Body of pancreas (tissue), 4 donors: Measurements from ENCODE around the gene ZNF555. TPM values are rescaled to one million over a fixed set of nuclear protein-coding genes. Genes with fewer than 3 reads are reported as not detected.

Experiments used
- ATAC-seq: fragments of 150-250 bp; one replicate; pipeline ENCODE4 v1.9.1; 2016
- DNase-seq, 4 donors: peaks; one replicate each; pipeline ENCODE4 v3.0.0-alpha.2; 2019
- H3K27ac ChIP-seq, 4 donors: fragments of 200-600 bp; sonication (generic); 1 replicate in 3 of 4; 2 replicates in 1 of 4; pipeline versions ENCODE4 v1.5.1 to v1.6.1; 2016 to 2019; ENCODE audit warnings: mild to moderate bottlenecking in 1 of 4, mixed read lengths in 1 of 4, moderate library complexity in 1 of 4
- H3K27me3 ChIP-seq, 2 donors: fragments of 200-600 bp; sonication (generic); one replicate each; pipeline ENCODE4 v1.6.0; 2016; ENCODE audit warnings: mild to moderate bottlenecking in 1 of 2
- H3K36me3 ChIP-seq, 2 donors: fragments of 200-600 bp; sonication (generic); replicated peaks in 1 of 2; 2 replicates each; pipeline ENCODE4 v1.5.1; 2016; ENCODE audit warnings: low read depth in 2 of 2; ENCODE audit not compliant: insufficient read depth in 1 of 2
- H3K4me1 ChIP-seq: fragments of 200-600 bp; sonication (generic); one replicate; pipeline ENCODE4 v1.6.0; 2016
- H3K4me3 ChIP-seq, 2 donors: fragments of 200-600 bp; sonication (generic); 1 replicate in 1 of 2; 2 replicates in 1 of 2; pipeline ENCODE4 v1.5.1; 2016 to 2019
- H3K9me3 ChIP-seq, 3 donors: fragments of 200-600 bp; sonication (generic); 1 replicate in 2 of 3; 2 replicates in 1 of 3; pipeline ENCODE4 v1.5.1; 2016
- POLR2A ChIP-seq, 3 donors: fragments of 450-650 bp; IDR thresholded peaks; one replicate each; pipeline ENCODE4 v1.6.1; 2016; ENCODE audit warnings: antibody characterized with exemption in 3 of 3, mild to moderate bottlenecking in 2 of 3
- WGBS, 2 donors: methylation state at CpG; one replicate each; pipeline ENCODE4 v1.1.5; 2017; 5-methylcytosine and 5-hydroxymethylcytosine counted together
- intact Hi-C: fragments of 100-400 bp; cut with DNase I; formaldehyde crosslinking; loops from one replicate; pipeline ENCODE4 v1.15.1; 2023
- total RNA-seq, 2 donors: library from RNA; depleted of rRNA; stranded (reverse); fragments of >200 nt; gene quantifications; one replicate each; pipeline ENCODE4 v1.1.0, GENCODE V29; 2016
- TF ChIP-seq, protein P1 (sequence below), 7 experiments: fragments of 450-650 bp in 4 of 7; fragments of 200-600 bp in 3 of 7; sonication (generic) in 3 of 7; IDR thresholded peaks; one replicate each; pipeline ENCODE4 v1.5.1; 2016 to 2019; ENCODE audit warnings: antibody characterized with exemption in 7 of 7

ZNF555 gene
- total RNA-seq, 2 donors from 2014 or later, result 2.3 to 4.6 TPM

DNA sequence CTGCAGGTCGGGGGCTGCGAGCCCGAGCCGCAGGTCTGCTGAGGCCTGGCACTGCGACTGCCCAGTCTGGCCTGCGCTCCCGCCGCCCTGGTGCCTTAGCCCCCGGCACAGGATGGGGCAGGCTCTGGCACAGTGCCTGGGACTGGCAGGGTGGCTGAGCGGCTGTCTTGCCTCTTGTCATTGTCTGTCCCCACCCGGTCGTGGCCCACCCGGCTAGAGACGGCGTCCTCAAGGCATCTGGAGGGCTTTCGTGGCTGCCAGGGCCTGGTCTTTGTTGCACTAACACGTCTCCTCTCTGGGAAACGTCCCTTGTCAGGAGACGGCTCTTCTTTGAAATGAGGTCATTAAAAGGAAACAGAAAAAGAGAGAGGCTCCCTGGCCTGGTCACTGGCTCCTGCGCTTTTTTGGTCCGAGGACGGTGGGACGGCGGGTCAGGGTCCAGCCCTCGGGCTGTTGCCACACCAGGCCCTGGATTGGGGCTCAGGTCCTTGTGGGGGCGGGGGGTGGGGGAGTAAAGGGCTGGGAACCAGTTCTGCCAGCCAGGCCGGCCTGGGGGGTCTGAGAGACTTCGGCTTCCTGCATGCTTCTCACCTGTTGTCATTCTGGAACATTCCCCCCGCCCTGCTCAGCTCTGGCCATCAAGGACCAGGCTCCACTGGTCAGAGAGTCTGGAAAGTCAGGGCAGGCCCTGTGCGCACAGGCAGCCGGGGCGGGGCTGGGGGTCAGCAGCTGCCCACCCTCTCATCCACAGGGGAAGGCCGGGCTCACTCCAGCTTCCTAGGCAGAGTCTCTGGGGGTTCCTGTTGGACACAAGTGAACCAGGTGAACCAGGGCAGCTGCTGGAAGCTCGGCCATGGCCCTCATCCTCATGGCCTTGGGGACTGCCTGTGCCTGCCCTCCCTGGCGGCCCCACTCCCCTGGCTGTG, 27.8 kb upstream of the ZNF555 start:
- 89 to 92% methylated on average over 18 to 31 of the region's 35 CpGs for WGBS, 2 donors
- Histone ChIP-seq H3K27me3 (no peaks in the 10 kb centered on the region), H3K4me1 (no peaks in the 10 kb centered on the region), H3K36me3 (peaks cover 0 to 3% of the 10 kb centered on the region in 2 donors), H3K27ac (no peak overlapping the region), H3K4me3 (no peak overlapping the region), H3K9me3 (no peaks in the 10 kb centered on the region)
- ATAC-seq, result no peak
- DNase-seq, result no peak
- intact Hi-C loops, result no loop called here
- no peak for TF ChIP-seq POLR2A (IDR thresholded peaks at IDR 0.05)
- TF ChIP-seq, protein P1, sequence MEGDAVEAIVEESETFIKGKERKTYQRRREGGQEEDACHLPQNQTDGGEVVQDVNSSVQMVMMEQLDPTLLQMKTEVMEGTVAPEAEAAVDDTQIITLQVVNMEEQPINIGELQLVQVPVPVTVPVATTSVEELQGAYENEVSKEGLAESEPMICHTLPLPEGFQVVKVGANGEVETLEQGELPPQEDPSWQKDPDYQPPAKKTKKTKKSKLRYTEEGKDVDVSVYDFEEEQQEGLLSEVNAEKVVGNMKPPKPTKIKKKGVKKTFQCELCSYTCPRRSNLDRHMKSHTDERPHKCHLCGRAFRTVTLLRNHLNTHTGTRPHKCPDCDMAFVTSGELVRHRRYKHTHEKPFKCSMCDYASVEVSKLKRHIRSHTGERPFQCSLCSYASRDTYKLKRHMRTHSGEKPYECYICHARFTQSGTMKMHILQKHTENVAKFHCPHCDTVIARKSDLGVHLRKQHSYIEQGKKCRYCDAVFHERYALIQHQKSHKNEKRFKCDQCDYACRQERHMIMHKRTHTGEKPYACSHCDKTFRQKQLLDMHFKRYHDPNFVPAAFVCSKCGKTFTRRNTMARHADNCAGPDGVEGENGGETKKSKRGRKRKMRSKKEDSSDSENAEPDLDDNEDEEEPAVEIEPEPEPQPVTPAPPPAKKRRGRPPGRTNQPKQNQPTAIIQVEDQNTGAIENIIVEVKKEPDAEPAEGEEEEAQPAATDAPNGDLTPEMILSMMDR (IDR thresholded peaks at IDR 0.05), result no peak

DNA sequence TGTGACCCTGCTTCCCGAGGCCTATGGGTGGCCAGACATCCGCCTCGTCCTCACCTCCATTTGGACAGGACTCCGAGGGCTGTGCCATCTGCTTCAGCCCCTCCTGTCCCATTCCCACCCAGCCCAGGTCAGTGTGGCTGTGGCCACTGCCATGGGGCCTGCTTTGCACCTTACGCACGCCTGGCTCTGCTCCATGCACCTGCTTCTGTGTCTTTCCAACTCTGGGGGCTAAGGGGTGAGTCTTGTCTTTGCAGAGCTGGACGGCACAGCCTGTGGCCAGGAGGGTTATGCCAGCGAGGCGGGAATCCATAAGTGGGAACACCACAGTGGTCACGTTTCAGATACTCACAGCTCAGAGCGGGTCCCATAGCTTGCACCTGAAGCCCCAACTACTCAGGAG, 26.8 kb upstream of the ZNF555 start:
- Histone ChIP-seq H3K27me3 (no peaks in the 10 kb centered on the region), H3K4me1 (no peaks in the 10 kb centered on the region), H3K36me3 (no peaks in the 10 kb centered on the region), H3K27ac (no peak overlapping the region), H3K9me3 (no peaks in the 10 kb centered on the region), H3K4me3 (no peak overlapping the region)
- WGBS, 2 donors, result 92 to 97% methylated on average over 6 to 11 of the region's 11 CpGs
- TF ChIP-seq, protein P1 (IDR thresholded peaks at IDR 0.05), result no peak
- no peak for TF ChIP-seq POLR2A (IDR thresholded peaks at IDR 0.05)
- DNase-seq (no peak), ATAC-seq (no peak)
- intact Hi-C loops, result no loop called here

DNA sequence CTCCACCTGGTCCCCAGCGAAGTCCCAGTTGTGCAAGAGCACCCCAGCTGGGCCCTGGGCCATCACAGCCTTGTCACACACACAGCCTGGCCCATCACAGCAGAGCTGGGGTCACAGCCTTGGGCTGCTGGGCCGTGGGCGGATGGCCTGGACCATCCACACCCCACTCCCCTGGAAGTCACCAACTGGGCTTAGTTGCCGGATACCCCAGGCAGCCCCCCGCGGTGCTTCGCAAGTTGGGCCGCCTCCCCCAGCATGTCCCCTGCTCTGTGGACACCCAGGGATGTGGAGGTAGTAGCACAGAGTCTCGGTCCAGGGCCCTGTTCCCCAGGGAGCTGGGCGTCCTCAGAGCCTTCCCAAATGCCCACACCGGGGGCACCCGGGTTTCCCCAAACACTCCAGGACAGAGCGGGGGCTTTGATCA, 26.1 kb upstream of the ZNF555 start:
- intact Hi-C loops, result no loop called here
- no peak for TF ChIP-seq POLR2A (IDR thresholded peaks at IDR 0.05)
- TF ChIP-seq, protein P1 (IDR thresholded peaks at IDR 0.05), result no peak
- H3K27me3 ChIP-seq, result no peaks in the 10 kb centered on the region
- no peak overlapping the region for H3K4me3 ChIP-seq
- 83 to 94% methylated on average over 7 to 13 of the region's 13 CpGs for WGBS, 2 donors
- DNase-seq (no peak), ATAC-seq (no peak)
- H3K9me3 ChIP-seq, result no peaks in the 10 kb centered on the region
- H3K27ac ChIP-seq, result no peak overlapping the region
- H3K36me3 ChIP-seq, result no peaks in the 10 kb centered on the region
- H3K4me1 ChIP-seq, result no peaks in the 10 kb centered on the region

DNA sequence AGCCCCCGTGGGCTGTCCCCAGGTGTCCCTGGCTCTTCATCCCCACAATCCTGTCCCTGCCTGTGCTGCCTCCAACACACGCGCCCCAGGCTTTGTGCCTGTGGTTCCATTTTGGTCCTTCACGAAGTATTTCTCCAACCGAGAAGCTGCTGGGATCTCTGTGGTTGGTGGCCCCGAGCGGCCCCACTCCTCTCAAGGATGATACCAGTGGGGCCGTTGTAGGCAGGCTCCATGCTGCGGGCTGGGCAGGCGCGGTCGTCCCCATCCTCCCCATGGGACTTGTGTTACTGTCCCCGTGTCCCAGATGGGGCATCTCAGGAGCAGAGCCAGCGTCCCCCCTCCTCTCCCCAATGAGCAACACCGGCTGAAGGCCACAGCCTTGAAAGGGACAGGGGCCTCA, 25.4 kb upstream of the ZNF555 start:
- intact Hi-C loops, result no loop called here
- Histone ChIP-seq H3K4me1 (peaks cover 7% of the 10 kb centered on the region), H3K9me3 (no peaks in the 10 kb centered on the region), H3K27ac (no peak overlapping the region), H3K36me3 (no peaks in the 10 kb centered on the region), H3K4me3 (no peak overlapping the region), H3K27me3 (no peaks in the 10 kb centered on the region)
- whole genome bisulfite sequencing, 2 donors, result 78 to 85% methylated on average over 6 to 15 of the region's 15 CpGs
- ATAC-seq, result no peak
- DNase-seq, result no peak
- no peak for TF ChIP-seq POLR2A (IDR thresholded peaks at IDR 0.05)
- TF ChIP-seq, protein P1 (IDR thresholded peaks at IDR 0.05), result no peak
